Prostate gland (tissue), 1 donor: ENCODE measurements around the gene COPS7A.

Source experiments
- POLR2A ChIP-seq: fragments of 450-650 bp; IDR thresholded peaks from one replicate; pipeline ENCODE4 v1.6.1; 2016; ENCODE audit warnings: antibody characterized with exemption, mild to moderate bottlenecking
- POLR2AphosphoS5 ChIP-seq: sonication (generic); formaldehyde crosslinking; IDR thresholded peaks from one replicate; pipeline ENCODE4 v1.6.1; 2017; ENCODE audit warnings: antibody characterized with exemption

GRCh38 chr12:6778217-6778573 is 54.3 kb downstream of the COPS7A start:
- TF ChIP-seq POLR2A: no peak
- no peak for TF ChIP-seq POLR2AphosphoS5
